Posterior vena cava (tissue), 2 donors: ENCODE data around the gene MOB3B. TPM values are rescaled to one million over a fixed set of nuclear protein-coding genes. Genes with fewer than 3 reads are reported as not detected.

Experiments used
- DNase-seq: peaks from one replicate; pipeline ENCODE4 v3.0.0-alpha.2; 2020; ENCODE audit warnings: low spot score
- intact Hi-C, 2 donors: fragments of 100-400 bp; cut with DNase I; formaldehyde crosslinking; loops; one replicate each; pipeline versions ENCODE4 v1.14.1 to v1.14.2; 2022 to 2023
- total RNA-seq, 2 donors: library from RNA; stranded (reverse); fragmentation: NEBNext Ultra II Directional; extraction: Animal tissue kit (Norgen Biotek cat#: 25700); gene quantifications; one replicate each; pipeline ENCODE4 v1.2.1, GENCODE V29; 2021
- donor health status: DM: yes; HTN: yes; CAD: no.
- donor health status: DM: yes; HTN: yes; CAD: no.

The MOB3B gene
- total RNA-seq, 2 donors from 2014 or later = 3.2 to 4.0 TPM

GRCh38 chr9:27548055-27548741, 18.6 kb upstream of the MOB3B start:
- intact Hi-C loops = loop anchor here (5.0 kb wide), 2 partner anchors 211 to 216 kb away; no protein-coding TSS in a partner anchor
- DNase-seq = no peak

GRCh38 chr9:27545471-27545870, 15.9 kb upstream of the MOB3B start:
- intact Hi-C loops = loop anchor here (5.0 kb wide), 2 partner anchors 208 to 213 kb away; no protein-coding TSS in a partner anchor
- DNase-seq = no peak

- intact Hi-C loops = no loop called here
- no peak for DNase-seq
These were observed 12.9 kb upstream of the MOB3B start for GRCh38 chr9:27542508-27542907.

- intact Hi-C loops = no loop called here
- DNase-seq = no peak
These were observed 12.1 kb upstream of the MOB3B start for GRCh38 chr9:27541740-27542139.

GRCh38 chr9:27540502-27540901, 10.9 kb upstream of the MOB3B start:
- no peak for DNase-seq
- intact Hi-C loops = no loop called here

GRCh38 chr9:27539479-27540441, 10.1 kb upstream of the MOB3B start:
- intact Hi-C loops = no loop called here
- no peak for DNase-seq

- no peak for DNase-seq
- intact Hi-C loops = no loop called here
These were observed 9.0 kb upstream of the MOB3B start for GRCh38 chr9:27538647-27539046.

- intact Hi-C loops = no loop called here
- DNase-seq = no peak
These were observed 8.1 kb upstream of the MOB3B start for GRCh38 chr9:27537756-27538155.

- no peak for DNase-seq
- intact Hi-C loops = no loop called here
These were observed 7.4 kb upstream of the MOB3B start for GRCh38 chr9:27537027-27537435.

- intact Hi-C loops = no loop called here
These were observed 6.6 kb upstream of the MOB3B start for GRCh38 chr9:27536168-27536567.

GRCh38 chr9:27535701-27536118, 6.1 kb upstream of the MOB3B start:
- intact Hi-C loops = no loop called here
- no peak for DNase-seq

More at GRCh38 chr9:27536168-27536567, 6.6 kb upstream of the MOB3B start:
- no peak for DNase-seq

- intact Hi-C loops = no loop called here
- DNase-seq = no peak
These were observed 5.1 kb upstream of the MOB3B start for GRCh38 chr9:27534658-27535209.

- DNase-seq = no peak
- intact Hi-C loops = no loop called here
These were observed 4.5 kb upstream of the MOB3B start for GRCh38 chr9:27534131-27534530.

GRCh38 chr9:27533311-27533710, 3.7 kb upstream of the MOB3B start:
- DNase-seq = no peak
- intact Hi-C loops = no loop called here

GRCh38 chr9:27532046-27532445, 2.4 kb upstream of the MOB3B start:
- no peak for DNase-seq
- intact Hi-C loops = no loop called here

GRCh38 chr9:27530915-27531755, 1.5 kb upstream of the MOB3B start:
- intact Hi-C loops = no loop called here
- no peak for DNase-seq

- peak; percentile 90 for DNase-seq
- intact Hi-C loops = loop anchor here in 1 of 2 donors (5.0 kb wide), 1 partner anchor 192 kb away; no protein-coding TSS in a partner anchor
These were observed 713 bp downstream of the MOB3B start for GRCh38 chr9:27528886-27529315.

GRCh38 chr9:27528076-27528885, 1.3 kb downstream of the MOB3B start:
- peak; percentile 94 for DNase-seq
- intact Hi-C loops = loop anchor here in 1 of 2 donors (5.0 kb wide), 1 partner anchor 191 kb away; no protein-coding TSS in a partner anchor
